ENCODE measurements around the gene SYS1. TPM values are rescaled to one million over a fixed set of nuclear protein-coding genes. Genes with fewer than 3 reads are reported as not detected.

The SYS1 gene
- total and polyA plus RNA-seq, 4 donors, result 21.3 to 57.5 (median 35.2) TPM

- H3K4me3 ChIP-seq, result no peak overlapping the region
- ATAC-seq (ENCODE audit: insufficient read depth, low FRiP score), result no peak
- no peak for DNase-seq
- H3K9ac ChIP-seq (ENCODE audit: insufficient read depth in 1 of 2, low read length in 2 of 2), result no peak overlapping the region
- WGBS, 2 donors, result 89 to 90% methylated on average over 2 of the region's 2 CpGs
- no peaks in the 10 kb centered on the region for H3K36me3 ChIP-seq (ENCODE audit: control insufficient read depth in 4 of 4, insufficient read depth in 4 of 4, low read length in 4 of 4)
- H3K27ac ChIP-seq (ENCODE audit: low read depth in 1 of 2, low read length in 1 of 2), result no peak overlapping the region
- TF ChIP-seq CTCF (IDR thresholded peaks at IDR 0.05; ENCODE audit: control extremely low read depth, extremely low read depth), result no peak
- no peaks in the 10 kb centered on the region for H3K4me1 ChIP-seq (ENCODE audit: control insufficient read depth in 5 of 5, insufficient read depth in 5 of 5, low read length in 5 of 5)
- no peaks in the 10 kb centered on the region for H3K27me3 ChIP-seq (ENCODE audit: control insufficient read depth in 3 of 3, insufficient read depth in 3 of 3, low read length in 2 of 3)
- no peaks in the 10 kb centered on the region for H3K9me3 ChIP-seq (ENCODE audit: control insufficient read depth in 4 of 4, insufficient read depth in 3 of 4, low read length in 3 of 4)
Observed at GRCh38 chr20:45391559-45391958, 28.6 kb downstream of the SYS1 start.

GRCh38 chr20:45392733-45393132 is 29.8 kb downstream of the SYS1 start:
- Histone ChIP-seq H3K4me3 (no peak overlapping the region), H3K9me3 (ENCODE audit: control insufficient read depth in 4 of 4, insufficient read depth in 3 of 4, low read length in 3 of 4) (no peaks in the 10 kb centered on the region), H3K27ac (ENCODE audit: low read depth in 1 of 2, low read length in 1 of 2) (no peak overlapping the region), H3K4me1 (ENCODE audit: control insufficient read depth in 5 of 5, insufficient read depth in 5 of 5, low read length in 5 of 5) (no peaks in the 10 kb centered on the region), H3K36me3 (ENCODE audit: control insufficient read depth in 4 of 4, insufficient read depth in 4 of 4, low read length in 4 of 4) (no peaks in the 10 kb centered on the region), H3K27me3 (ENCODE audit: control insufficient read depth in 3 of 3, insufficient read depth in 3 of 3, low read length in 2 of 3) (no peaks in the 10 kb centered on the region), H3K9ac (ENCODE audit: insufficient read depth in 1 of 2, low read length in 2 of 2) (no peak overlapping the region)
- 84 to 86% methylated on average over 3 of the region's 3 CpGs for WGBS, 2 donors
- ATAC-seq (ENCODE audit: insufficient read depth, low FRiP score) (no peak), DNase-seq (no peak)
- no peak for TF ChIP-seq CTCF (IDR thresholded peaks at IDR 0.05; ENCODE audit: control extremely low read depth, extremely low read depth)

GRCh38 chr20:45394221-45395113 is 31.5 kb downstream of the SYS1 start:
- H3K4me3 ChIP-seq, result no peak overlapping the region

More at GRCh38 chr20:45394221-45395113, 31.5 kb downstream of the SYS1 start:
- DNase-seq (no peak), ATAC-seq (ENCODE audit: insufficient read depth, low FRiP score) (no peak)
- no peaks in the 10 kb centered on the region for H3K36me3 ChIP-seq (ENCODE audit: control insufficient read depth in 4 of 4, insufficient read depth in 4 of 4, low read length in 4 of 4)
- TF ChIP-seq CTCF (IDR thresholded peaks at IDR 0.05; ENCODE audit: control extremely low read depth, extremely low read depth), result no peak
- no peaks in the 10 kb centered on the region for H3K27me3 ChIP-seq (ENCODE audit: control insufficient read depth in 3 of 3, insufficient read depth in 3 of 3, low read length in 2 of 3)
- no peaks in the 10 kb centered on the region for H3K4me1 ChIP-seq (ENCODE audit: control insufficient read depth in 5 of 5, insufficient read depth in 5 of 5, low read length in 5 of 5)
- no peaks in the 10 kb centered on the region for H3K9me3 ChIP-seq (ENCODE audit: control insufficient read depth in 4 of 4, insufficient read depth in 3 of 4, low read length in 3 of 4)
- no peak overlapping the region for H3K9ac ChIP-seq (ENCODE audit: insufficient read depth in 1 of 2, low read length in 2 of 2)
- no peak overlapping the region for H3K27ac ChIP-seq (ENCODE audit: low read depth in 1 of 2, low read length in 1 of 2)
- 84 to 89% methylated on average over 21 of the region's 21 CpGs for WGBS, 2 donors

All from lung (tissue), 12 donors.